Measurements from ENCODE around the gene METTL25B. TPM values are rescaled to one million over a fixed set of nuclear protein-coding genes. Genes with fewer than 3 reads are reported as not detected.

Gene METTL25B
- polyA plus RNA-seq, 4 donors: 29.3 to 49.2 (median 31.7) TPM

GRCh38 chr1:156700736-156701531, 27.3 kb upstream of the METTL25B start:
- DNase-seq (ENCODE audit: low read depth in 4 of 4, low spot score in 3 of 4): no peak

- DNase-seq (ENCODE audit: low read depth in 4 of 4, low spot score in 3 of 4): no peak
Observed at GRCh38 chr1:156703336-156703735, 24.9 kb upstream of the METTL25B start.

- DNase-seq (ENCODE audit: low read depth in 4 of 4, low spot score in 3 of 4): no peak
Observed at GRCh38 chr1:156703741-156704140, 24.5 kb upstream of the METTL25B start.

GRCh38 chr1:156704166-156704711, 24.0 kb upstream of the METTL25B start:
- no peak for DNase-seq (ENCODE audit: low read depth in 4 of 4, low spot score in 3 of 4)

GRCh38 chr1:156704930-156705320, 23.3 kb upstream of the METTL25B start:
- DNase-seq (ENCODE audit: low read depth in 4 of 4, low spot score in 3 of 4): no peak

- DNase-seq (ENCODE audit: low read depth in 4 of 4, low spot score in 3 of 4): no peak
Observed at GRCh38 chr1:156705321-156705917, 22.9 kb upstream of the METTL25B start, which contains the start of gene CRABP2. Gene CRABP2, minus strand, starts transcription at chr1:156705583. Its CDS starts 137 bp downstream, at chr1:156705446.

- peak in 1 of 4 donors; percentile 71 for DNase-seq (ENCODE audit: low read depth in 4 of 4, low spot score in 3 of 4)
Observed at GRCh38 chr1:156705918-156706656, 22.2 kb upstream of the METTL25B start.

- DNase-seq (ENCODE audit: low read depth in 4 of 4, low spot score in 3 of 4): no peak
Observed at GRCh38 chr1:156706657-156707416, 21.4 kb upstream of the METTL25B start.

GRCh38 chr1:156707417-156708217, 20.7 kb upstream of the METTL25B start:
- DNase-seq (ENCODE audit: low read depth in 4 of 4, low spot score in 3 of 4): no peak

GRCh38 chr1:156708218-156708661, 20.0 kb upstream of the METTL25B start:
- no peak for DNase-seq (ENCODE audit: low read depth in 4 of 4, low spot score in 3 of 4)

GRCh38 chr1:156709031-156709430, 19.2 kb upstream of the METTL25B start:
- no peak for DNase-seq (ENCODE audit: low read depth in 4 of 4, low spot score in 3 of 4)

GRCh38 chr1:156709757-156710489, 18.3 kb upstream of the METTL25B start:
- no peak for DNase-seq (ENCODE audit: low read depth in 4 of 4, low spot score in 3 of 4)

GRCh38 chr1:156711011-156711817, 17.1 kb upstream of the METTL25B start:
- no peak for DNase-seq (ENCODE audit: low read depth in 4 of 4, low spot score in 3 of 4)

GRCh38 chr1:156712626-156713025, 15.6 kb upstream of the METTL25B start:
- no peak for DNase-seq (ENCODE audit: low read depth in 4 of 4, low spot score in 3 of 4)

GRCh38 chr1:156714830-156715229, 13.4 kb upstream of the METTL25B start:
- no peak for DNase-seq (ENCODE audit: low read depth in 4 of 4, low spot score in 3 of 4)

GRCh38 chr1:156717351-156717750, 10.9 kb upstream of the METTL25B start:
- DNase-seq (ENCODE audit: low read depth in 4 of 4, low spot score in 3 of 4): no peak

GRCh38 chr1:156721131-156721530, 7.1 kb upstream of the METTL25B start:
- DNase-seq (ENCODE audit: low read depth in 4 of 4, low spot score in 3 of 4): no peak

GRCh38 chr1:156721535-156721934, 6.7 kb upstream of the METTL25B start:
- no peak for DNase-seq (ENCODE audit: low read depth in 4 of 4, low spot score in 3 of 4)

Measured in left renal pelvis (tissue), 4 donors.